CD8-positive, alpha-beta memory T cell (primary cell): ENCODE results near the gene GNPDA1. TPM values are rescaled to one million over a fixed set of nuclear protein-coding genes. Genes with fewer than 3 reads are reported as not detected.
"Not testable (repeated sequence)": the region's sequence is repeated elsewhere in the genome, so short reads cannot be mapped to it uniquely, and the experiment has no call there.

Experiments
- CTCF ChIA-PET: fragments of 350-600 bp; sonication (Branson Sonifier 250); formaldehyde crosslinking; loops from one replicate; lab custom pipeline; 2021; ENCODE audit warnings: antibody characterized with exemption; lab: Charles Lee
- POLR2A ChIA-PET: fragments of 350-600 bp; sonication (Branson Sonifier 250); formaldehyde crosslinking; loops from one replicate; lab custom pipeline; 2021; ENCODE audit warnings: antibody characterized with exemption; lab: Charles Lee
- DNase-seq, 5 donors: peaks; one replicate each; pipeline versions ENCODE4 v3.0.0 to v3.0.0-alpha.2; 2020 to 2022; ENCODE audit warnings: mixed read lengths in 1 of 5
- H3K27ac ChIP-seq: one replicate; pipeline ENCODE4 v1.7.0; 2013; ENCODE audit warnings: low read depth, mild to moderate bottlenecking, low read length, moderate library complexity
- H3K27me3 ChIP-seq: 2 replicates; pipeline ENCODE4 v1.7.0; 2013; ENCODE audit warnings: low read length, mild to moderate bottlenecking; ENCODE audit not compliant: insufficient read depth, poor library complexity, severe bottlenecking
- H3K36me3 ChIP-seq: 2 replicates; pipeline ENCODE4 v1.7.0; 2013; ENCODE audit warnings: mild to moderate bottlenecking, low read length, moderate library complexity; ENCODE audit not compliant: insufficient read depth
- H3K4me1 ChIP-seq: 2 replicates; pipeline ENCODE4 v1.7.0; 2013; ENCODE audit warnings: mild to moderate bottlenecking, low read length, moderate library complexity; ENCODE audit not compliant: insufficient read depth
- H3K4me3 ChIP-seq: 2 replicates; pipeline ENCODE4 v1.7.0; 2013; ENCODE audit warnings: mild to moderate bottlenecking, low read length
- H3K9me3 ChIP-seq: 2 replicates; pipeline ENCODE4 v1.7.0; 2013; ENCODE audit warnings: mild to moderate bottlenecking, low read length
- H3K27ac Mint-ChIP-seq, 8 donors: one replicate each; pipeline ENCODE4 v1.8.0; 2020 to 2021; ENCODE audit warnings: mixed read lengths in 8 of 8, mild to moderate bottlenecking in 6 of 8, inconsistent platforms in 3 of 8, moderate library complexity in 3 of 8
- H3K27me3 Mint-ChIP-seq, 2 donors: one replicate each; pipeline ENCODE4 v1.8.0; 2020 to 2021; ENCODE audit warnings: mixed read lengths in 2 of 2, mild to moderate bottlenecking in 1 of 2, moderate library complexity in 1 of 2
- H3K36me3 Mint-ChIP-seq, 3 donors: one replicate each; pipeline ENCODE4 v1.8.0; 2020 to 2021; ENCODE audit warnings: mixed read lengths in 3 of 3, inconsistent platforms in 1 of 3, mild to moderate bottlenecking in 1 of 3
- H3K4me1 Mint-ChIP-seq, 3 donors: one replicate each; pipeline ENCODE4 v1.8.0; 2020 to 2021; ENCODE audit warnings: mixed read lengths in 3 of 3, inconsistent platforms in 1 of 3, mild to moderate bottlenecking in 1 of 3
- H3K4me3 Mint-ChIP-seq, 7 donors: one replicate each; pipeline ENCODE4 v1.8.0; 2020 to 2021; ENCODE audit warnings: mixed read lengths in 7 of 7, mild to moderate bottlenecking in 6 of 7, moderate library complexity in 4 of 7, inconsistent platforms in 2 of 7
- H3K9me3 Mint-ChIP-seq, 5 donors: one replicate each; pipeline ENCODE4 v1.8.0; 2020 to 2022; ENCODE audit warnings: mixed read lengths in 5 of 5, mild to moderate bottlenecking in 3 of 5, moderate library complexity in 2 of 5, inconsistent platforms in 1 of 5
- polyA plus RNA-seq: library from polyadenylated mRNA; unstranded; fragments of 300-500 nt; fragmentation: Illumina TruSeq; gene quantifications from one replicate; pipeline ENCODE4 v1.2.3, GENCODE V29; 2021
- total RNA-seq, 2 experiments: library from RNA; stranded (reverse); gene quantifications; one replicate each; pipeline ENCODE4 v1.2.3, GENCODE V29; 2021

Gene GNPDA1
- total RNA-seq (10 to 100 TPM; 62.4 to 70.0 TPM), polyA plus RNA-seq (32.5 TPM)

- Histone ChIP-seq H3K36me3 (no peaks in the 10 kb centered on the region), H3K9me3 (no peaks in the 10 kb centered on the region), H3K27me3 (no peaks in the 10 kb centered on the region), H3K27ac (peak within 1 kb of the TSS; percentile 67), H3K4me1 (peaks cover 62% of the 10 kb centered on the region), H3K4me3 (peak within 1 kb of the TSS; percentile 82)
- DNase-seq = peak; percentile 64 to 78 (median 66)
- Mint-ChIP-seq H3K4me3 (peak within 1 kb of the TSS; percentile 83 to 94 (median 89)), H3K4me1 (peaks cover 55 to 73% (median 63%) of the 10 kb centered on the region in 3 donors), H3K9me3 (no peaks in the 10 kb centered on the region), H3K27me3 (no peaks in the 10 kb centered on the region), H3K36me3 (peaks cover 0 to 12% (median 7%) of the 10 kb centered on the region in 3 donors), H3K27ac (peak within 1 kb of the TSS; percentile 88 to 97 (median 92))
- CTCF ChIA-PET = interaction anchor here (0.7 to 10.1 kb wide), 13 partner anchors 11 to 686 kb away, joined by 3 to 102 read pairs (median 6); partner anchors contain the start of genes NDFIP1 and RNF14
- POLR2A ChIA-PET = interaction anchor here (0.9 to 1.8 kb wide), 4 partner anchors 9 to 130 kb away, joined by 3 to 5 read pairs (median 4); no protein-coding TSS in a partner anchor
Measured at GRCh38 chr5:142012792-142013388, at the start of gene GNPDA1. Gene GNPDA1 (minus strand): TSS chr5:142013027. CDS start chr5:142012035, 992 bp downstream.

GRCh38 chr5:142059304-142059940, 46.6 kb upstream of the GNPDA1 start:
- ChIA-PET CTCF (no interaction called here), POLR2A (no interaction called here)
- no peak for DNase-seq
- H3K27me3 ChIP-seq = no peaks in the 10 kb centered on the region
- H3K27ac Mint-ChIP-seq = no peak overlapping the region
- H3K4me3 ChIP-seq = no peak overlapping the region
- H3K27ac ChIP-seq = no peak overlapping the region
- no peaks in the 10 kb centered on the region for H3K9me3 ChIP-seq
- no peaks in the 10 kb centered on the region for H3K36me3 ChIP-seq
- H3K4me3 Mint-ChIP-seq = no peak overlapping the region
- peaks cover 14% of the 10 kb centered on the region for H3K4me1 ChIP-seq
- H3K27me3 Mint-ChIP-seq = peaks cover 0 to 2% of the 10 kb centered on the region in 2 donors
- peaks cover 8 to 13% (median 11%) of the 10 kb centered on the region in 3 donors for H3K4me1 Mint-ChIP-seq
- H3K36me3 Mint-ChIP-seq = no peaks in the 10 kb centered on the region
- H3K9me3 Mint-ChIP-seq = no peaks in the 10 kb centered on the region

GRCh38 chr5:142057697-142058056, 44.9 kb upstream of the GNPDA1 start:
- no peak overlapping the region for H3K27ac ChIP-seq
- ChIA-PET CTCF (no interaction called here), POLR2A (no interaction called here)
- no peak overlapping the region for H3K27ac Mint-ChIP-seq
- no peaks in the 10 kb centered on the region for H3K9me3 Mint-ChIP-seq
- H3K36me3 ChIP-seq = no peaks in the 10 kb centered on the region
- H3K4me3 Mint-ChIP-seq = no peak overlapping the region
- H3K27me3 ChIP-seq = no peaks in the 10 kb centered on the region
- H3K9me3 ChIP-seq = no peaks in the 10 kb centered on the region
- H3K27me3 Mint-ChIP-seq = peaks cover 0 to 3% of the 10 kb centered on the region in 2 donors
- no peaks in the 10 kb centered on the region for H3K36me3 Mint-ChIP-seq
- no peak overlapping the region for H3K4me3 ChIP-seq
- no peaks in the 10 kb centered on the region for H3K4me1 ChIP-seq
- peaks cover 0 to 5% (median 3%) of the 10 kb centered on the region in 3 donors for H3K4me1 Mint-ChIP-seq
- no peak for DNase-seq

- Histone ChIP-seq H3K27me3 (no peaks in the 10 kb centered on the region), H3K36me3 (no peaks in the 10 kb centered on the region), H3K9me3 (no peaks in the 10 kb centered on the region), H3K4me3 (no peak overlapping the region), H3K27ac (no peak overlapping the region), H3K4me1 (no peaks in the 10 kb centered on the region)
- peaks cover 0 to 3% of the 10 kb centered on the region in 2 donors for H3K27me3 Mint-ChIP-seq
- no peak overlapping the region for H3K4me3 Mint-ChIP-seq
- peaks cover 0 to 5% (median 3%) of the 10 kb centered on the region in 3 donors for H3K4me1 Mint-ChIP-seq
- no peak overlapping the region for H3K27ac Mint-ChIP-seq
- ChIA-PET CTCF (interaction anchor here (1.4 kb wide), 2 partner anchors 49 to 67 kb away, joined by 3 read pairs; no protein-coding TSS in a partner anchor), POLR2A (no interaction called here)
- no peaks in the 10 kb centered on the region for H3K9me3 Mint-ChIP-seq
- no peaks in the 10 kb centered on the region for H3K36me3 Mint-ChIP-seq
- no peak for DNase-seq
Measured at GRCh38 chr5:142056816-142057696, 44.2 kb upstream of the GNPDA1 start.

GRCh38 chr5:142055301-142055700, 42.5 kb upstream of the GNPDA1 start:
- CTCF ChIA-PET = no interaction called here
- no peaks in the 10 kb centered on the region for H3K9me3 ChIP-seq
- H3K27ac ChIP-seq = no peak overlapping the region
- H3K27me3 ChIP-seq = no peaks in the 10 kb centered on the region
- POLR2A ChIA-PET = interaction anchor here (0.6 kb wide), 1 partner anchor 44 kb away, joined by 3 read pairs; no protein-coding TSS in a partner anchor
- no peaks in the 10 kb centered on the region for H3K36me3 ChIP-seq
- Mint-ChIP-seq H3K4me3 (no peak overlapping the region), H3K36me3 (no peaks in the 10 kb centered on the region), H3K9me3 (no peaks in the 10 kb centered on the region), H3K27ac (peak overlapping the region in 1 of 8 donors; percentile 41), H3K4me1 (peaks cover 0 to 5% (median 3%) of the 10 kb centered on the region in 3 donors), H3K27me3 (peaks cover 0 to 3% of the 10 kb centered on the region in 2 donors)
- no peaks in the 10 kb centered on the region for H3K4me1 ChIP-seq
- DNase-seq = no peak
- no peak overlapping the region for H3K4me3 ChIP-seq

- no peaks in the 10 kb centered on the region for H3K4me1 ChIP-seq
- no peaks in the 10 kb centered on the region for H3K36me3 Mint-ChIP-seq
- H3K4me3 Mint-ChIP-seq = no peak overlapping the region
- no peaks in the 10 kb centered on the region for H3K27me3 ChIP-seq
- H3K36me3 ChIP-seq = no peaks in the 10 kb centered on the region
- H3K27me3 Mint-ChIP-seq = peaks cover 0 to 3% of the 10 kb centered on the region in 2 donors
- CTCF ChIA-PET = interaction anchor here (1.0 to 1.8 kb wide), 2 partner anchors 10 to 89 kb away, joined by 3 to 7 read pairs; no protein-coding TSS in a partner anchor
- POLR2A ChIA-PET = interaction anchor here (0.6 to 0.7 kb wide), 2 partner anchors 113 to 334 kb away, joined by 4 to 11 read pairs; no protein-coding TSS in a partner anchor
- no peak for DNase-seq
- H3K27ac ChIP-seq = no peak overlapping the region
- no peak overlapping the region for H3K4me3 ChIP-seq
- no peaks in the 10 kb centered on the region for H3K9me3 ChIP-seq
- no peaks in the 10 kb centered on the region for H3K9me3 Mint-ChIP-seq
- peak overlapping the region in 1 of 8 donors; percentile 3 for H3K27ac Mint-ChIP-seq
- peaks cover 0 to 5% (median 3%) of the 10 kb centered on the region in 3 donors for H3K4me1 Mint-ChIP-seq
Measured at GRCh38 chr5:142053426-142054151, 40.8 kb upstream of the GNPDA1 start.

GRCh38 chr5:142052026-142052425, 39.2 kb upstream of the GNPDA1 start:
- not testable (repeated sequence) for H3K9me3 ChIP-seq, H3K36me3 Mint-ChIP-seq, H3K4me3 ChIP-seq, H3K27me3 ChIP-seq, H3K27ac ChIP-seq, H3K36me3 ChIP-seq, H3K4me1 ChIP-seq, H3K9me3 Mint-ChIP-seq, H3K4me3 Mint-ChIP-seq, H3K4me1 Mint-ChIP-seq, H3K27ac Mint-ChIP-seq, DNase-seq, H3K27me3 Mint-ChIP-seq
- CTCF ChIA-PET = interaction anchor here (0.7 kb wide), 1 partner anchor 239 kb away, joined by 3 read pairs; no protein-coding TSS in a partner anchor
- POLR2A ChIA-PET = interaction anchor here (0.7 kb wide), 1 partner anchor 1034 kb away, joined by 3 read pairs; no protein-coding TSS in a partner anchor
